Transverse colon (tissue), 4 donors: ENCODE results near the gene KRT78. TPM values are rescaled to one million over a fixed set of nuclear protein-coding genes. Genes with fewer than 3 reads are reported as not detected.

ENCODE experiments used
- DNase-seq: peaks from one replicate; pipeline ENCODE4 v3.0.0-alpha.2; 2019
- H3K27ac ChIP-seq, 4 donors: fragments of 200-600 bp; sonication (generic); 2 replicates each; pipeline ENCODE4 v1.5.1; 2016 to 2018; ENCODE audit warnings: inconsistent platforms in 4 of 4
- H3K27me3 ChIP-seq: fragments of 200-600 bp; sonication (generic); 2 replicates; pipeline ENCODE4 v1.5.1; 2017; ENCODE audit warnings: inconsistent platforms
- H3K36me3 ChIP-seq, 4 donors: fragments of 200-600 bp; sonication (generic); 2 replicates each; pipeline ENCODE4 v1.5.1; 2017 to 2019; ENCODE audit warnings: inconsistent platforms in 4 of 4
- H3K4me1 ChIP-seq, 4 donors: fragments of 200-600 bp; sonication (generic); 2 replicates each; pipeline ENCODE4 v1.5.1; 2017 to 2020; ENCODE audit warnings: inconsistent platforms in 4 of 4
- H3K4me3 ChIP-seq, 4 donors: fragments of 200-600 bp; sonication (generic); 1 replicate in 1 of 4; 2 replicates in 3 of 4; pipeline versions ENCODE4 v1.5.1 to v1.6.1; 2017 to 2019; ENCODE audit warnings: inconsistent platforms in 4 of 4
- H3K9me3 ChIP-seq, 2 donors: fragments of 200-600 bp; sonication (generic); 2 replicates each; pipeline ENCODE4 v1.5.1; 2017 to 2019; ENCODE audit warnings: inconsistent platforms in 2 of 2
- CTCF ChIP-seq, 5 experiments: fragments of 200-600 bp in 3 of 5; fragments of 450-650 bp in 2 of 5; sonication (generic) in 3 of 5; IDR thresholded peaks; 1 replicate in 2 of 5; 2 replicates in 3 of 5; pipeline ENCODE4 v1.5.1; 2016 to 2017; ENCODE audit warnings: antibody characterized with exemption in 5 of 5, inconsistent platforms in 3 of 5, mild to moderate bottlenecking in 2 of 5, moderate library complexity in 1 of 5
- EP300 ChIP-seq: sonication (generic); formaldehyde crosslinking; IDR thresholded peaks from one replicate; pipeline ENCODE4 v1.6.1; 2017; ENCODE audit warnings: antibody characterized with exemption, low read depth
- POLR2A ChIP-seq: fragments of 450-650 bp; IDR thresholded peaks from one replicate; pipeline ENCODE4 v1.6.1; 2016; ENCODE audit warnings: antibody characterized with exemption, mild to moderate bottlenecking, moderate library complexity
- POLR2AphosphoS5 ChIP-seq, 3 donors: sonication (generic); formaldehyde crosslinking; IDR thresholded peaks; one replicate each; pipeline ENCODE4 v1.6.1; 2016; ENCODE audit warnings: antibody characterized with exemption in 3 of 3
- WGBS, 2 donors: methylation state at CpG; one replicate each; pipeline ENCODE4 v1.1.5; 2018; ENCODE audit warnings: low coverage in 1 of 2; 5-methylcytosine and 5-hydroxymethylcytosine counted together
- in situ Hi-C, 4 donors: fragments of 200-750 bp; cut with MboI; loops; one replicate each; pipeline versions ENCODE4 v1.15.0 to v1.15.1; 2017; ENCODE audit warnings: low sequenced_read_pairs in 3 of 4, low pct_ligation_motif_present in 1 of 4, low pct_unique_long_range_greater_than_20kb in 1 of 4
- intact Hi-C: fragments of 100-400 bp; cut with DNase I; formaldehyde crosslinking; loops from one replicate; pipeline ENCODE4 v1.15.1; 2023; ENCODE audit warnings: low total_unique reads
- total RNA-seq, 4 donors: library from RNA; depleted of rRNA; stranded (reverse); fragments of >200 nt; gene quantifications; one replicate each; pipeline ENCODE4 v1.1.0, GENCODE V29; 2016

KRT78 gene
- total RNA-seq, 4 donors from 2014 or later, result not detected

DNA sequence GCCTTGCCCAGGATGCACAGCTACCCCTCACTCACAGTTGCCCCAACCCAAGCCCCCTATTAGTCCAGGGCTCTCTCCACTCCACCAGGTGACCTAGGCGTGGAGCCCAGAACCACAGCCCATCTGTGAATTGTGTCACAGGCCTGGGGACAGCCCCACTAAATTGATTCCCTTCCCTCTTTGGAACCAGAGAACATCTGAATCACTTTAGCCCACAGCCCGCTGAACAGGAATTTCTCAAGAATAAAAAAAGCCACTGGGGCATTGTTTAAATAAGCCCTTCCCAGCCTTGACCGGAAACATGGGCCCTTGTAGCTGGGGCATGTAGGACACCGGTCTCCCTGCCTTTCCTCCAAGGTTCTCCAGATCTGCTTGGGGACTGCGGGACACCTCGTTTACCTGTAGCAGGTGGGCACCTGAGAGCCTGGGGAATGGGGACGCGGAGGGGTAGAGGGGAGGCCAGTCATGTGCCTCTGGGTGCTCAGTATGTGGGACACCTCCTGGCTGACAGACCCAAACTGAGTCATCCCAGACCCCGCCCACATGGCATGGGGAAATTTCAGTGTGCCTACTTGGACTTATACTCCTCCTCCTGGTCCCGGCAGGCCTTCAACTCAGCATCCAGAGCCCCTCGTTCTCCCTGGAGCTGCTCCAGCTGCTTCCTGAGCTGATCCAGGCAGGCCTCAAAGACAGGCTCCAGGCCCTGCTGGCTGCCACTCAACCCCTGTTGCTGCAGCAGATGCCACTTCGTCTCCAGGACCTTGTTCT lies 1.3 kb downstream of the KRT78 start:
- TF ChIP-seq POLR2AphosphoS5 (IDR thresholded peaks at IDR 0.05) (no peak), EP300 (no peak), POLR2A (no peak), CTCF (IDR thresholded peaks at IDR 0.05) (no peak)
- H3K4me3 ChIP-seq, result no peak overlapping the region
- no peaks in the 10 kb centered on the region for H3K27me3 ChIP-seq
- DNase-seq, result no peak
- no peaks in the 10 kb centered on the region for H3K36me3 ChIP-seq
- H3K9me3 ChIP-seq, result no peaks in the 10 kb centered on the region
- 84% methylated on average over 12 of the region's 12 CpGs; no CpG with 5 or more reads in 1 of the 2 donors for WGBS, 2 donors
- in situ Hi-C loops, result no loop called here
- H3K4me1 ChIP-seq, result no peaks in the 10 kb centered on the region
- intact Hi-C loops, result no loop called here
- no peak overlapping the region for H3K27ac ChIP-seq

DNA sequence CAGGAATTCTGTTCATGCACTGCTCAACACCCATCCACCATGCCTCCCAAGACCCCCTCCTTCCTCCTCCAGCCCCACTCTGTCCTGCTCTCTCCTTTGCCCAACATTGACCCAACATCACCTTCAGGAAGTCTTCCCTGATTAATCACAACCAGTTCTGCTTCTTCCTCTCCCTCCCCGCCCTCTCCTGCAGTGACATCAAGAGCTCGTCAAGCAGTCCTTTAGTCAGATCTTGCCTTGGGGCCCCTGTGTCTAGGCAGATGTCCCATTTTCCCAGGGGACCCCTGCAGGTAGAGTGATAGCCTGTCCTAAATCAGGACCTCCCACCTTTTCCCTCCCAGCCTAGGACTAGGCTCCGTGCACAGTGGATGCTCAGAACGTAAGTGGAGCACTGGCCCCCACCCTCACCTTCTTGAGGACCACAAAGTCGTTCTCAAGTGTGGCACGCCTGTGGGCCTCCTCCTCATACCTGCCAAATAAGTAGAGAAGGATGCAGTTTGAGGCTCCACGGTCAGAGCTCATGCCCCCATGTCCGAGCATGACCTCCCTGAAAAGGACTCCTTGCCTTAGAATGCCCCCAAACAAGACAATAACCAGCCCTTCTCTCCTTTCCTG lies 2.3 kb downstream of the KRT78 start:
- Histone ChIP-seq H3K4me3 (no peak overlapping the region), H3K27ac (no peak overlapping the region), H3K4me1 (no peaks in the 10 kb centered on the region), H3K27me3 (no peaks in the 10 kb centered on the region), H3K36me3 (no peaks in the 10 kb centered on the region), H3K9me3 (no peaks in the 10 kb centered on the region)
- 76 to 89% methylated on average over 3 to 8 of the region's 8 CpGs for WGBS, 2 donors
- DNase-seq, result no peak
- in situ Hi-C loops, result no loop called here
- intact Hi-C loops, result no loop called here
- TF ChIP-seq EP300 (no peak), CTCF (IDR thresholded peaks at IDR 0.05) (no peak), POLR2AphosphoS5 (IDR thresholded peaks at IDR 0.05) (no peak), POLR2A (no peak)

- DNase-seq, result no peak
- Histone ChIP-seq H3K27ac (no peak overlapping the region), H3K4me3 (no peak overlapping the region), H3K9me3 (no peaks in the 10 kb centered on the region), H3K27me3 (no peaks in the 10 kb centered on the region), H3K4me1 (no peaks in the 10 kb centered on the region), H3K36me3 (no peaks in the 10 kb centered on the region)
- 75% methylated on average over 1 of the region's 1 CpG; no CpG with 5 or more reads in 1 of the 2 donors for WGBS, 2 donors
- intact Hi-C loops (no loop called here), in situ Hi-C loops (no loop called here)
- TF ChIP-seq EP300, result no peak
- no peak for TF ChIP-seq POLR2A
- no peak for TF ChIP-seq CTCF (IDR thresholded peaks at IDR 0.05)
Measured at GRCh38 chr12:52845946-52846345, 2.8 kb downstream of the KRT78 start.

DNA sequence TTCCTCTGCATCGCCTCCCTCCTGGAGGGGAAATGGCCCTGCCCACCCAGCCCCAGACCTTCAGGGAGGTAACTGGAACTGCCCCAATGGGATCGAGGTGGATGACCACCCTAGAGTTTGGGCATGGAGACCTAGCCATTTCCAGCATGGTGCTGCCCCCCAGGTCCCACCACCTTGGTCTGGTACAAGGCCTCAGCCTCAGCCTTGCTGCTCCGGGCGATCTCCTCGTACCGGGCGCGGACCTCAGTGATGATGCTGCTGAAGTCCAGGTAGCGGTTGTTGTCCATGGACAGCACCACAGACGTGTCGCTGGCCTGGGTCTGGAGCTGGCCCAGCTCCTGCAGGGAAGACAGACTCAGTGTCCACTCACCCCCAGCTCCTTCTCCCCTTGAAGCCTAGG lies 4.4 kb downstream of the KRT78 start:
- TF ChIP-seq CTCF (IDR thresholded peaks at IDR 0.05) (no peak), POLR2A (no peak), EP300 (no peak), POLR2AphosphoS5 (IDR thresholded peaks at IDR 0.05) (no peak)
- intact Hi-C loops, result no loop called here
- in situ Hi-C loops, result no loop called here
- no peak overlapping the region for H3K27ac ChIP-seq
- no peaks in the 10 kb centered on the region for H3K9me3 ChIP-seq
- no peaks in the 10 kb centered on the region for H3K4me1 ChIP-seq
- no peaks in the 10 kb centered on the region for H3K27me3 ChIP-seq
- DNase-seq, result no peak
- 99% methylated on average over 9 of the region's 11 CpGs; no CpG with 5 or more reads in 1 of the 2 donors for WGBS, 2 donors
- H3K4me3 ChIP-seq, result no peak overlapping the region
- H3K36me3 ChIP-seq, result no peaks in the 10 kb centered on the region
